Stomach (tissue), 9 donors: ENCODE data around the gene C3orf20. TPM values are rescaled to one million over a fixed set of nuclear protein-coding genes. Genes with fewer than 3 reads are reported as not detected.
A peak's percentile ranks its signal among the peaks of the same experiment; 100 is the strongest.

Source experiments
- DNase-seq, 2 donors: peaks; one replicate each; pipeline versions ENCODE4 v3.0.0 to v3.0.0-alpha.2; 2013 to 2019
- H3K27ac ChIP-seq, 5 donors: fragments of 200-600 bp in 4 of 5; sonication (generic) in 4 of 5; one replicate each; pipeline ENCODE4 v1.5.1; 2013 to 2019; ENCODE audit warnings: mild to moderate bottlenecking in 1 of 5, moderate library complexity in 1 of 5
- H3K27me3 ChIP-seq, 3 donors: fragments of 200-600 bp; sonication (generic); one replicate each; pipeline ENCODE4 v1.5.1; 2017 to 2019; ENCODE audit warnings: mixed run types in 1 of 3
- H3K36me3 ChIP-seq, 4 donors: fragments of 200-600 bp; sonication (generic); 1 replicate in 3 of 4; 2 replicates in 1 of 4; pipeline ENCODE4 v1.5.1; 2016 to 2019
- H3K4me1 ChIP-seq, 4 donors: fragments of 200-600 bp; sonication (generic); one replicate each; pipeline ENCODE4 v1.5.1; 2016 to 2019
- H3K4me3 ChIP-seq, 4 donors: fragments of 200-600 bp; sonication (generic) in 3 of 4; one replicate each; pipeline ENCODE4 v1.5.1; 2016 to 2019; ENCODE audit warnings: mild to moderate bottlenecking in 1 of 4
- H3K9me3 ChIP-seq, 4 donors: fragments of 200-600 bp; sonication (generic); one replicate each; pipeline ENCODE4 v1.5.1; 2016 to 2019
- CTCF ChIP-seq, 7 experiments: fragments of 450-650 bp in 4 of 7; fragments of 200-600 bp in 3 of 7; sonication (generic) in 3 of 7; IDR thresholded peaks; one replicate each; pipeline ENCODE4 v1.5.1; 2016 to 2019; ENCODE audit warnings: antibody characterized with exemption in 7 of 7, control low read depth in 2 of 7, mild to moderate bottlenecking in 1 of 7
- EP300 ChIP-seq: sonication (generic); formaldehyde crosslinking; IDR thresholded peaks from one replicate; pipeline ENCODE4 v1.6.1; 2017; ENCODE audit warnings: antibody characterized with exemption
- POLR2A ChIP-seq, 4 donors: fragments of 450-650 bp; IDR thresholded peaks; one replicate each; pipeline ENCODE4 v1.6.1; 2016; ENCODE audit warnings: antibody characterized with exemption in 4 of 4, control low read depth in 2 of 4, mild to moderate bottlenecking in 1 of 4, moderate library complexity in 1 of 4
- POLR2AphosphoS5 ChIP-seq, 3 donors: sonication (generic); formaldehyde crosslinking; IDR thresholded peaks; one replicate each; pipeline ENCODE4 v1.6.1; 2016; ENCODE audit warnings: antibody characterized with exemption in 3 of 3
- WGBS, 5 donors: extraction: QIAGEN DNeasy Blood & Tissue Kit in 3 of 5; methylation state at CpG; one replicate each; pipeline versions ENCODE4 v1.1.5 to v1.1.7; 2013 to 2018; 5-methylcytosine and 5-hydroxymethylcytosine counted together
- intact Hi-C: fragments of 100-400 bp; cut with DNase I; formaldehyde crosslinking; loops from one replicate; pipeline ENCODE4 v1.15.1; 2023; ENCODE audit warnings: low total_unique reads
- polyA plus RNA-seq, 3 donors: library from polyadenylated mRNA; stranded (reverse); fragments of 200-250 nt; gene quantifications; one replicate each; pipeline ENCODE4 v1.2.3, GENCODE V29; 2013
- total RNA-seq, 5 donors: library from RNA; depleted of rRNA; stranded (reverse); fragments of >200 nt; gene quantifications; one replicate each; pipeline versions ENCODE4 v1.1.0 to v1.2.3, GENCODE V29; 2014 to 2016
- donor health status: healthy with polysubstance abuse.
- donor health status: Bipolar disorder and iron deficiency.
- donor health status: healthy.

Gene C3orf20
- total and polyA plus RNA-seq, 8 donors: 0.37 TPM; not detected in 7

- no peak for DNase-seq
- TF ChIP-seq POLR2AphosphoS5 (IDR thresholded peaks at IDR 0.05) (no peak), CTCF (IDR thresholded peaks at IDR 0.05) (no peak), EP300 (no peak), POLR2A (IDR thresholded peaks at IDR 0.05) (no peak)
- Histone ChIP-seq H3K4me1 (peaks cover 0 to 18% (median 0%) of the 10 kb centered on the region in 4 donors), H3K27ac (no peak overlapping the region), H3K27me3 (no peaks in the 10 kb centered on the region), H3K4me3 (no peak overlapping the region), H3K9me3 (no peaks in the 10 kb centered on the region), H3K36me3 (peaks cover 43 to 61% (median 54%) of the 10 kb centered on the region in 4 donors)
- WGBS, 5 donors: 54 to 75% (median 65%) methylated on average over 4 of the region's 4 CpGs
- intact Hi-C loops: no loop called here
Observed at GRCh38 chr3:14672588-14672987, 2.4 kb upstream of the C3orf20 start.

DNA sequence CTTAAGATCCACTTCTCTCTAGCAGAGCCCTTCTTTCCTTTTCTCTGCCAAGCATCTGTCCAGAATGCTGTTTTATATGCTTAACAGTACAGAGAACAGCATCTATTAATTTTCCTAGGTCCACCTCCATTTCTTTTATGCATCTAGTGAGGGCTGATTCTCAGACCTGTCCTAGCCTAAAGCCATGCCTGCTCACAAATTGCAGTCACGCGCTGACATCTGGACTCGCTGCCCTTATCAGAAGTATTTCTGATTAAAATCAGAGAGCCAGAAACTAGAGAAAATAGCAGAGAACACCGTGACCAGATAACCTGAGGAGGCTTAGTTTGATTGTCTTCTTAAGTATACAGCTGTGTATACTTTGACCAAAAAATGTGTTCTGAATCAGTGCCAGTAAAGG lies 1.9 kb downstream of the C3orf20 start:
- H3K27me3 ChIP-seq: no peaks in the 10 kb centered on the region
- no peak for TF ChIP-seq POLR2A (IDR thresholded peaks at IDR 0.05)
- TF ChIP-seq POLR2AphosphoS5 (IDR thresholded peaks at IDR 0.05): no peak
- TF ChIP-seq CTCF (IDR thresholded peaks at IDR 0.05): no peak
- TF ChIP-seq EP300: no peak
- 42 to 66% (median 56%) methylated on average over 4 of the region's 4 CpGs for WGBS, 5 donors
- no peak for DNase-seq
- H3K9me3 ChIP-seq: peaks cover 0 to 6% (median 0%) of the 10 kb centered on the region in 4 donors
- peaks cover 4 to 18% (median 11%) of the 10 kb centered on the region in 4 donors for H3K36me3 ChIP-seq
- no peaks in the 10 kb centered on the region for H3K4me1 ChIP-seq
- H3K4me3 ChIP-seq: no peak overlapping the region
- intact Hi-C loops: no loop called here
- no peak overlapping the region for H3K27ac ChIP-seq

GRCh38 chr3:14678015-14678503 lies 3.1 kb downstream of the C3orf20 start:
- Histone ChIP-seq H3K36me3 (peaks cover 0 to 7% (median under 1%) of the 10 kb centered on the region in 4 donors), H3K9me3 (peaks cover 0 to 6% (median 0%) of the 10 kb centered on the region in 4 donors), H3K4me3 (no peak overlapping the region), H3K4me1 (no peaks in the 10 kb centered on the region), H3K27me3 (no peaks in the 10 kb centered on the region), H3K27ac (no peak overlapping the region)
- intact Hi-C loops: no loop called here
- 44 to 59% (median 50%) methylated on average over 7 of the region's 7 CpGs for WGBS, 5 donors
- peak in 1 of 2 donors; percentile 40 for DNase-seq
- no peak for TF ChIP-seq CTCF (IDR thresholded peaks at IDR 0.05)
- no peak for TF ChIP-seq POLR2AphosphoS5 (IDR thresholded peaks at IDR 0.05)
- TF ChIP-seq POLR2A (IDR thresholded peaks at IDR 0.05): no peak
- TF ChIP-seq EP300: no peak

DNA sequence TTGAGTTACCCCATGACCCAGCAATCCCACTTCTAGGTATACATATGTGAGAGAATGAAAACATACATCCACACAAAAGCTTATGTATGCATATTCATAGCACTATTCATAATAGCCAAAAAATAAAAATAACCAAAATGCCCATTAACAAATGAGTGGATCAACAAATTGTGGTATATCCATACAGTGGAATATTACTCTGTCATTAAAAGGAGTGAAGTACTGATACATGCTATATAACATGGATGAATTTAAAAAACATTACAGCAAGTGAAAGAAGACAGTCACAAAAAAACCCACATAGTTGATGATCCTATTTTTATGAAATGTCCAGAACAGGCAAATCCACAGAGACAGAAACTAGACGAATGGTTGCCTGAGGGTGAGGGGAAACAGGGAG lies 5.2 kb downstream of the C3orf20 start:
- Histone ChIP-seq H3K36me3 (peaks cover 0 to under 1% (median 0%) of the 10 kb centered on the region in 4 donors), H3K4me3 (no peak overlapping the region), H3K27ac (no peak overlapping the region), H3K27me3 (no peaks in the 10 kb centered on the region), H3K9me3 (peaks cover 0 to 6% (median 0%) of the 10 kb centered on the region in 4 donors), H3K4me1 (no peaks in the 10 kb centered on the region)
- intact Hi-C loops: no loop called here
- TF ChIP-seq EP300: no peak
- no peak for TF ChIP-seq POLR2A (IDR thresholded peaks at IDR 0.05)
- no peak for TF ChIP-seq POLR2AphosphoS5 (IDR thresholded peaks at IDR 0.05)
- no peak for TF ChIP-seq CTCF (IDR thresholded peaks at IDR 0.05)
- WGBS, 5 donors: 81 to 100% (median 93%) methylated on average over 1 of the region's 1 CpG
- no peak for DNase-seq
